HepG2 (cell line): ENCODE results near the gene GNAL. TPM values are rescaled to one million over a fixed set of nuclear protein-coding genes. Genes with fewer than 3 reads are reported as not detected.

Source experiments
- ATAC-seq: fragments of 200-7000 bp; cut with Tn5 transposase; 3 replicates; pipeline ENCODE4 v1.9.1; 2020; ENCODE audit warnings: mild to moderate bottlenecking, moderate library complexity
- BruUV-seq: library from RNA; stranded (reverse); fragments of 400-500 nt; replicated peaks from 2 replicates; lab custom pipeline; 2021; lab: Mats Ljungman, UMichigan
- CTCF ChIA-PET: fragments of 300-600 bp; formaldehyde crosslinking; extraction: SDS; loops from one replicate; lab custom pipeline; 2021; ENCODE audit warnings: low total read pairs, inconsistent platforms, low intra/inter-chr PET ratio; lab: Yijun Ruan, JAX
- POLR2A ChIA-PET: fragments of 350-600 bp; sonication (Branson Sonifier 250); formaldehyde crosslinking; loops from one replicate; lab custom pipeline; 2020; ENCODE audit warnings: antibody characterized with exemption, inconsistent platforms; lab: Yijun Ruan, JAX
- DNase-seq: peaks from one replicate; pipeline ENCODE4 v3.0.0-alpha.2; 2015; ENCODE audit warnings: low spot score
- FAIRE-seq: peaks from 3 replicates; lab custom pipeline; 2011; peaks lifted over from hg19 to GRCh38; lab: Jason Lieb, UNC
- H2AFZ ChIP-seq: one replicate; pipeline ENCODE4 v1.6.1; 2011; ENCODE audit warnings: low read length, inconsistent platforms
- H3K27ac ChIP-seq: fragments of 300-600 bp; 3 replicates; pipeline ENCODE4 v1.8.0; 2011; ENCODE audit warnings: mixed run types, mild to moderate bottlenecking, mixed read lengths, low read length, inconsistent platforms; ENCODE audit not compliant: insufficient read depth; ENCODE audit errors: extremely low read length
- H3K27me3 ChIP-seq, 2 experiments: fragments of 200-600 bp in 1 of 2; 2 replicates in 1 of 2; 3 replicates in 1 of 2; pipeline versions ENCODE4 v1.6.0 to v1.8.0; 2011; ENCODE audit warnings: low read length in 2 of 2, mild to moderate bottlenecking in 2 of 2, moderate library complexity in 2 of 2, inconsistent platforms in 1 of 2; ENCODE audit not compliant: insufficient read depth in 2 of 2, control insufficient read depth in 1 of 2
- H3K36me3 ChIP-seq, 2 experiments: fragments of 200-600 bp in 1 of 2; replicated peaks in 1 of 2; 2 replicates in 1 of 2; 3 replicates in 1 of 2; pipeline versions ENCODE4 v1.5.1 to v1.8.0; 2011; ENCODE audit warnings: low read length in 2 of 2, inconsistent platforms in 1 of 2; ENCODE audit not compliant: insufficient read depth in 2 of 2, control insufficient read depth in 1 of 2
- H3K4me1 ChIP-seq: 2 replicates; pipeline ENCODE4 v1.5.1; 2012; ENCODE audit warnings: low read length, inconsistent platforms; ENCODE audit not compliant: insufficient read depth
- H3K4me2 ChIP-seq: 2 replicates; pipeline ENCODE4 v1.6.0; 2011; ENCODE audit warnings: low read depth, low read length, inconsistent platforms
- H3K4me3 ChIP-seq, 3 experiments: fragments of 200-600 bp in 1 of 3; sonication (generic), shearing (Covaris generic) in 1 of 3; replicated peaks in 1 of 3; 2 replicates each; pipeline ENCODE4 v1.5.1; 2011 to 2016; ENCODE audit warnings: low read length in 3 of 3, inconsistent platforms in 2 of 3, low read depth in 2 of 3, mild to moderate bottlenecking in 2 of 3, control low read depth in 1 of 3, mixed read lengths in 1 of 3; ENCODE audit not compliant: insufficient read depth in 1 of 3
- H3K79me2 ChIP-seq: one replicate; pipeline ENCODE4 v1.6.1; 2011; ENCODE audit warnings: low read length, inconsistent platforms; ENCODE audit not compliant: insufficient read depth
- H3K9ac ChIP-seq: 2 replicates; pipeline ENCODE4 v1.6.0; 2011; ENCODE audit warnings: mild to moderate bottlenecking, low read depth, low read length, inconsistent platforms; ENCODE audit not compliant: insufficient read depth
- H3K9me3 ChIP-seq: 2 replicates; pipeline ENCODE4 v1.5.1; 2012; ENCODE audit warnings: mild to moderate bottlenecking, low read length
- H4K20me1 ChIP-seq: 2 replicates; pipeline ENCODE4 v1.6.0; 2011; ENCODE audit warnings: inconsistent platforms, mild to moderate bottlenecking, low read length, moderate library complexity; ENCODE audit not compliant: insufficient read depth
- BRD4 ChIP-seq: sonication (generic); formaldehyde crosslinking; IDR thresholded peaks from 2 replicates; pipeline ENCODE4 v1.4.0; 2020; ENCODE audit warnings: missing genetic modification reagents
- EZH2 ChIP-seq: conservative IDR thresholded peaks from 2 replicates; pipeline ENCODE4 v1.6.1; 2012; ENCODE audit warnings: mild to moderate bottlenecking, low read depth, low read length, moderate library complexity
- KDM2A ChIP-seq: sonication (generic); formaldehyde crosslinking; IDR thresholded peaks from 2 replicates; pipeline ENCODE4 v1.4.0; 2020; ENCODE audit warnings: low read depth, missing genetic modification reagents, borderline replicate concordance
- NFKBIZ ChIP-seq: IDR thresholded peaks from 2 replicates; pipeline ENCODE4 v1.6.1; 2018; ENCODE audit warnings: missing genetic modification reagents, missing compliant biosample characterization
- RAD21 ChIP-seq: fragments of 450-650 bp; formaldehyde crosslinking; IDR thresholded peaks from 2 replicates; pipeline ENCODE4 v1.5.0; 2020; ENCODE audit warnings: mild to moderate bottlenecking
- STAG1 ChIP-seq: sonication (generic); formaldehyde crosslinking; IDR thresholded peaks from 2 replicates; pipeline ENCODE4 v1.4.0; 2020; ENCODE audit warnings: missing genetic modification reagents
- XRCC5 ChIP-seq: fragments of 200-400 bp; formaldehyde crosslinking; optimal IDR thresholded peaks from 2 replicates; pipeline ENCODE3; 2017; ENCODE audit warnings: mild to moderate bottlenecking, low read length
- ZNF225 ChIP-seq: sonication (generic); formaldehyde crosslinking; IDR thresholded peaks from 2 replicates; pipeline ENCODE4 v1.4.0; 2020; ENCODE audit warnings: mild to moderate bottlenecking, missing genetic modification reagents
- ZNF33A ChIP-seq: sonication (generic); formaldehyde crosslinking; IDR thresholded peaks from 2 replicates; pipeline ENCODE4 v1.5.1; 2020; ENCODE audit warnings: missing genetic modification reagents, mild to moderate bottlenecking, moderate library complexity, borderline replicate concordance
- ZNF451 ChIP-seq: sonication (generic); formaldehyde crosslinking; IDR thresholded peaks from 2 replicates; pipeline ENCODE4 v1.5.0; 2020; ENCODE audit warnings: mild to moderate bottlenecking, missing genetic modification reagents
- ZNF543 ChIP-seq: sonication (generic); formaldehyde crosslinking; IDR thresholded peaks from 2 replicates; pipeline ENCODE4 v1.4.0; 2020; ENCODE audit warnings: mild to moderate bottlenecking, missing genetic modification reagents
- WGBS: methylation state at CpG from one replicate; pipeline ENCODE4 v1.1.6; 2017; ENCODE audit warnings: low lambda C conversion rate; 5-methylcytosine and 5-hydroxymethylcytosine counted together
- in situ Hi-C: cut with HindIII; loops from 2 replicates; pipeline ENCODE4 v1.10.0; 2017; ENCODE audit warnings: low pct_unique_long_range_greater_than_20kb; ENCODE audit not compliant: extremely low pct_ligation_motif_present
- intact Hi-C: fragments of 100-400 bp; cut with micrococcal nuclease; formaldehyde crosslinking; loops from one replicate; pipeline ENCODE4 v1.10.0; 2022; ENCODE audit not compliant: unreplicated experiment
- polyA plus RNA-seq, 8 experiments: library from polyadenylated mRNA; depleted of rRNA in 3 of 8; stranded (reverse) in 7 of 8; unstranded in 1 of 8; fragments of >200 nt; fragmentation: Illumina TruSeq in 4 of 8; extraction: Trizol in 4 of 8; gene quantifications; 2 replicates each; pipeline versions ENCODE4 v1.2.1 to v1.2.3, GENCODE V29; 2011 to 2016; ENCODE audit warnings: low read depth in 4 of 8, missing spikeins in 1 of 8, mixed read lengths in 1 of 8; ENCODE audit not compliant: insufficient read depth in 1 of 8
- total RNA-seq, 5 experiments: library from RNA; depleted of rRNA; stranded (reverse); fragments of >200 nt; fragmentation: Illumina TruSeq; extraction: Trizol; gene quantifications; 2 replicates each; pipeline ENCODE4 v1.2.3, GENCODE V29; 2016; ENCODE audit warnings: low read depth in 1 of 5
- TF ChIP-seq, protein P1 (sequence below), 2 experiments: sonication (generic) in 1 of 2; formaldehyde crosslinking in 1 of 2; IDR thresholded peaks; 2 replicates each; pipeline versions ENCODE4 v1.6.1 to v1.9.0; 2014 to 2022; ENCODE audit warnings: antibody characterized with exemption in 1 of 2, borderline replicate concordance in 1 of 2, inconsistent platforms in 1 of 2, low read depth in 1 of 2, missing genetic modification reagents in 1 of 2
- TF ChIP-seq, protein P2 (sequence below): sonication (generic); formaldehyde crosslinking; IDR thresholded peaks from 2 replicates; pipeline ENCODE4 v1.5.0; 2020; ENCODE audit warnings: mild to moderate bottlenecking, missing genetic modification reagents, moderate library complexity

The GNAL gene
- total and polyA plus RNA-seq, 2 of the 13 experiments (the other 11 are each of a cell fraction or from before 2014, with no cell fraction given), result 0.87 to 1.4 TPM

DNA sequence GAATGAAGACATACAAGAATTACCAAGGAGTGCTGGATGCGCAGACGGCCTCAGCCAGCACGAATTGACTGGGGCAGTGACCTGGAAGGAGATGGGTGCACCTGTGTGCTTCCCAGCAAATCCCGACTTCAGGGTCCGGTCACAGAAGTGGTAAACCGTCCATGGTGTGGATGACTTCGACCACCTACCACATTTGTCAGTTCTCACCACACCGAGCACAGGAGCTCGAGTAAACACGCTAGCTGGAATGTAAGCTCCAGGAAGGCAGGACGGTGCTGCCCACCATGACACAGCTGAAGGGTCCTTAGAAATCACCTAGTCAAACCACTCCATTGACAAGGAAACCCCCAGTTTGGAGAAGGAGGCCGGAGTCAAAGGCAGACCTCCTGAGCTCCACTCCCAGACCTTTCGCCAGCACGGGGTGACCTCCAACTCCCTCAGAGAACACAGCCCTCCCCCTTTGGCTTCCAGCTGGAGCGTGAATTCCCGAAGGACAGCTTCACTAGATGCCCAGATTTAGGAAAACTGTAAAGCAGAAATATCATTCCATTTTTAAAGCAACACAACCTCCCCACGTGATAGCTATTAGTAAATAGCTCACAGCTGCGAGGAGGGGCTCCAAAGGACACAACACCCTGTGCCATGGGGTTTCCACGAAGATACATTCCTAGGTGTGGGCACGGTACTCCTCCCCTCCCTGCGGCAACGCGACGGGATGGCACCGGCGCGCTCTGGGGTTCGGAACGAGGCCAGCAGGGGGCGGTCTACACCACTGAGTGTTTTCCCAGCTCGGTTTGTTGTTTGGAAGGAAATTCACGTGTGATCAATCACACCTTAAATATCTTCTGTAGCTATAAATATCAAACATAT is 34.1 kb upstream of the GNAL start:
- Histone ChIP-seq H3K36me3 (no peaks in the 10 kb centered on the region), H3K4me2 (no peak overlapping the region), H3K27ac (no peak overlapping the region), H3K9ac (no peak overlapping the region), H4K20me1 (no peaks in the 10 kb centered on the region), H3K9me3 (no peaks in the 10 kb centered on the region), H3K4me3 (no peak overlapping the region), H3K79me2 (no peaks in the 10 kb centered on the region), H3K4me1 (no peaks in the 10 kb centered on the region), H2AFZ (no peak overlapping the region), H3K27me3 (peaks cover 6 to 36% of the 10 kb centered on the region in 2 experiments; a peak in 4 of 5 replicates)
- no peak for FAIRE-seq
- in situ Hi-C loops, result loop anchor here (10.0 kb wide), 2 partner anchors 70 to 390 kb away; no protein-coding TSS in a partner anchor
- peak; percentile 60 for TF ChIP-seq RAD21 (CRISPR knock-in tag)
- no peak for TF ChIP-seq ZNF543 (CRISPR knock-in tag)
- peak; percentile 62 for TF ChIP-seq EZH2
- peak; percentile 80 for TF ChIP-seq STAG1 (CRISPR knock-in tag)
- TF ChIP-seq ZNF33A (CRISPR knock-in tag), result no peak
- TF ChIP-seq, protein P1, sequence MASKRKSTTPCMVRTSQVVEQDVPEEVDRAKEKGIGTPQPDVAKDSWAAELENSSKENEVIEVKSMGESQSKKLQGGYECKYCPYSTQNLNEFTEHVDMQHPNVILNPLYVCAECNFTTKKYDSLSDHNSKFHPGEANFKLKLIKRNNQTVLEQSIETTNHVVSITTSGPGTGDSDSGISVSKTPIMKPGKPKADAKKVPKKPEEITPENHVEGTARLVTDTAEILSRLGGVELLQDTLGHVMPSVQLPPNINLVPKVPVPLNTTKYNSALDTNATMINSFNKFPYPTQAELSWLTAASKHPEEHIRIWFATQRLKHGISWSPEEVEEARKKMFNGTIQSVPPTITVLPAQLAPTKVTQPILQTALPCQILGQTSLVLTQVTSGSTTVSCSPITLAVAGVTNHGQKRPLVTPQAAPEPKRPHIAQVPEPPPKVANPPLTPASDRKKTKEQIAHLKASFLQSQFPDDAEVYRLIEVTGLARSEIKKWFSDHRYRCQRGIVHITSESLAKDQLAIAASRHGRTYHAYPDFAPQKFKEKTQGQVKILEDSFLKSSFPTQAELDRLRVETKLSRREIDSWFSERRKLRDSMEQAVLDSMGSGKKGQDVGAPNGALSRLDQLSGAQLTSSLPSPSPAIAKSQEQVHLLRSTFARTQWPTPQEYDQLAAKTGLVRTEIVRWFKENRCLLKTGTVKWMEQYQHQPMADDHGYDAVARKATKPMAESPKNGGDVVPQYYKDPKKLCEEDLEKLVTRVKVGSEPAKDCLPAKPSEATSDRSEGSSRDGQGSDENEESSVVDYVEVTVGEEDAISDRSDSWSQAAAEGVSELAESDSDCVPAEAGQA (IDR thresholded peaks at IDR 0.05; ENCODE audit: low read depth), result no peak
- TF ChIP-seq, protein P1 (CRISPR knock-in tag; IDR thresholded peaks at IDR 0.05; ENCODE audit: borderline replicate concordance), result no peak
- no peak for TF ChIP-seq NFKBIZ (CRISPR knock-in tag)
- TF ChIP-seq, protein P2, sequence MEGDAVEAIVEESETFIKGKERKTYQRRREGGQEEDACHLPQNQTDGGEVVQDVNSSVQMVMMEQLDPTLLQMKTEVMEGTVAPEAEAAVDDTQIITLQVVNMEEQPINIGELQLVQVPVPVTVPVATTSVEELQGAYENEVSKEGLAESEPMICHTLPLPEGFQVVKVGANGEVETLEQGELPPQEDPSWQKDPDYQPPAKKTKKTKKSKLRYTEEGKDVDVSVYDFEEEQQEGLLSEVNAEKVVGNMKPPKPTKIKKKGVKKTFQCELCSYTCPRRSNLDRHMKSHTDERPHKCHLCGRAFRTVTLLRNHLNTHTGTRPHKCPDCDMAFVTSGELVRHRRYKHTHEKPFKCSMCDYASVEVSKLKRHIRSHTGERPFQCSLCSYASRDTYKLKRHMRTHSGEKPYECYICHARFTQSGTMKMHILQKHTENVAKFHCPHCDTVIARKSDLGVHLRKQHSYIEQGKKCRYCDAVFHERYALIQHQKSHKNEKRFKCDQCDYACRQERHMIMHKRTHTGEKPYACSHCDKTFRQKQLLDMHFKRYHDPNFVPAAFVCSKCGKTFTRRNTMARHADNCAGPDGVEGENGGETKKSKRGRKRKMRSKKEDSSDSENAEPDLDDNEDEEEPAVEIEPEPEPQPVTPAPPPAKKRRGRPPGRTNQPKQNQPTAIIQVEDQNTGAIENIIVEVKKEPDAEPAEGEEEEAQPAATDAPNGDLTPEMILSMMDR (CRISPR knock-in tag), result peak; percentile 73
- 0 out of 2 replicates have a peak, but pooled peaks have one; percentile 34 for TF ChIP-seq KDM2A (CRISPR knock-in tag)
- TF ChIP-seq XRCC5, result peak; percentile 47
- TF ChIP-seq BRD4 (CRISPR knock-in tag), result no peak
- TF ChIP-seq ZNF451 (CRISPR knock-in tag), result no peak
- no peak for TF ChIP-seq ZNF225 (CRISPR knock-in tag)
- CTCF ChIA-PET, result interaction anchor here (0.9 to 1.1 kb wide), 3 partner anchors 73 to 384 kb away, joined by 3 to 6 read pairs (median 4); no protein-coding TSS in a partner anchor
- no peak for DNase-seq
- intact Hi-C loops, result loop anchor here (10.0 kb wide), 1 partner anchor 90 kb away; no protein-coding TSS in a partner anchor
- POLR2A ChIA-PET, result no interaction called here
- peak; percentile 85 for ATAC-seq
- 22% methylated on average over 22 of the region's 32 CpGs for WGBS
- no TSS peak for BruUV-seq
